Measurements from ENCODE around the gene USP31.
"Not testable (repeated sequence)": the region's sequence is repeated elsewhere in the genome, so short reads cannot be mapped to it uniquely, and the experiment has no call there.

Gene USP31

GRCh38 chr16:23155445-23156049 lies 6.3 kb upstream of the USP31 start:
- no peak for DNase-seq

GRCh38 chr16:23152386-23153178 lies 3.3 kb upstream of the USP31 start:
- no peak for DNase-seq

- DNase-seq, result no peak
Observed at GRCh38 chr16:23149993-23150364, 727 bp upstream of the USP31 start.

GRCh38 chr16:23148513-23149266 lies 562 bp downstream of the USP31 start:
- peak; percentile 42 to 77 (median 72) for DNase-seq

GRCh38 chr16:23148166-23148512 lies 1.1 kb downstream of the USP31 start:
- no peak for DNase-seq

- no peak for DNase-seq
Observed at GRCh38 chr16:23147666-23148065, 1.6 kb downstream of the USP31 start.

GRCh38 chr16:23146877-23147601 lies 2.2 kb downstream of the USP31 start:
- no peak for DNase-seq

GRCh38 chr16:23145608-23146007 lies 3.6 kb downstream of the USP31 start:
- DNase-seq, result no peak

- DNase-seq, result peak in 1 of 3 experiments; percentile 38
Observed at GRCh38 chr16:23145186-23145585, 4.1 kb downstream of the USP31 start.

GRCh38 chr16:23144393-23144792 lies 4.9 kb downstream of the USP31 start:
- DNase-seq, result not testable (repeated sequence)

GRCh38 chr16:23143391-23143790 lies 5.9 kb downstream of the USP31 start:
- DNase-seq, result no peak

- DNase-seq, result no peak
Observed at GRCh38 chr16:23141959-23142740, 7.1 kb downstream of the USP31 start.

GRCh38 chr16:23141500-23141899 lies 7.8 kb downstream of the USP31 start:
- no peak for DNase-seq

- no peak for DNase-seq
Observed at GRCh38 chr16:23141033-23141432, 8.2 kb downstream of the USP31 start.

- DNase-seq, result no peak
Observed at GRCh38 chr16:23140107-23140506, 9.1 kb downstream of the USP31 start.

GRCh38 chr16:23137818-23138217 lies 11.4 kb downstream of the USP31 start:
- no peak for DNase-seq

GRCh38 chr16:23137256-23137655 lies 12.0 kb downstream of the USP31 start:
- DNase-seq, result no peak

- no peak for DNase-seq
Observed at GRCh38 chr16:23134274-23134673, 15.0 kb downstream of the USP31 start.

- DNase-seq, result no peak
Observed at GRCh38 chr16:23132775-23133463, 16.3 kb downstream of the USP31 start.

- DNase-seq, result peak in 1 of 3 experiments; percentile 22
Observed at GRCh38 chr16:23131931-23132621, 17.2 kb downstream of the USP31 start.

- DNase-seq, result peak in 1 of 3 experiments; percentile 22
Observed at GRCh38 chr16:23131436-23131835, 17.8 kb downstream of the USP31 start.
